IPS-15b (cell line): ENCODE data around the gene PMM2.
"Not testable (repeated sequence)": the region's sequence is repeated elsewhere in the genome, so short reads cannot be mapped to it uniquely, and the experiment has no call there.

Experiments
- H3K27me3 ChIP-seq: one replicate; pipeline ENCODE4 v1.6.1; 2013; ENCODE audit warnings: low read length; ENCODE audit not compliant: control insufficient read depth, insufficient read depth
- H3K36me3 ChIP-seq: one replicate; pipeline ENCODE4 v1.6.1; 2013; ENCODE audit warnings: low read length; ENCODE audit not compliant: control insufficient read depth, insufficient read depth
- H3K4me1 ChIP-seq: one replicate; pipeline ENCODE4 v1.6.1; 2013; ENCODE audit warnings: mild to moderate bottlenecking, low read length; ENCODE audit not compliant: control insufficient read depth, insufficient read depth
- H3K4me3 ChIP-seq: one replicate; pipeline ENCODE4 v1.5.1; 2013; ENCODE audit warnings: low read depth, low read length
- H3K9ac ChIP-seq: one replicate; pipeline ENCODE4 v1.6.1; 2013; ENCODE audit warnings: low read depth, mild to moderate bottlenecking, low read length
- H3K9me3 ChIP-seq: one replicate; pipeline ENCODE4 v1.6.1; 2013; ENCODE audit warnings: mild to moderate bottlenecking, low read length; ENCODE audit not compliant: control insufficient read depth, insufficient read depth

PMM2 gene

GRCh38 chr16:8866118-8866883 lies 68.7 kb downstream of the PMM2 start:
- Histone ChIP-seq H3K4me1 (peaks cover 22% of the 10 kb centered on the region), H3K9ac (peak overlapping the region; percentile 92), H3K36me3 (peaks cover 4% of the 10 kb centered on the region), H3K9me3 (no peaks in the 10 kb centered on the region), H3K27me3 (no peaks in the 10 kb centered on the region), H3K4me3 (peak overlapping the region; percentile 88)

GRCh38 chr16:8866884-8867215 lies 69.2 kb downstream of the PMM2 start:
- no peaks in the 10 kb centered on the region for H3K27me3 ChIP-seq
- peaks cover 22% of the 10 kb centered on the region for H3K4me1 ChIP-seq
- peak overlapping the region; percentile 92 for H3K9ac ChIP-seq
- H3K4me3 ChIP-seq = peak overlapping the region; percentile 88
- no peaks in the 10 kb centered on the region for H3K9me3 ChIP-seq
- H3K36me3 ChIP-seq = peaks cover 4% of the 10 kb centered on the region

GRCh38 chr16:8867216-8867931 lies 69.7 kb downstream of the PMM2 start:
- Histone ChIP-seq H3K36me3 (peaks cover 4% of the 10 kb centered on the region), H3K9ac (peak overlapping the region; percentile 92), H3K9me3 (no peaks in the 10 kb centered on the region), H3K4me3 (peak overlapping the region; percentile 88), H3K4me1 (peaks cover 22% of the 10 kb centered on the region), H3K27me3 (no peaks in the 10 kb centered on the region)

- peaks cover 4% of the 10 kb centered on the region for H3K36me3 ChIP-seq
- no peaks in the 10 kb centered on the region for H3K27me3 ChIP-seq
- H3K9me3 ChIP-seq = no peaks in the 10 kb centered on the region
- peak overlapping the region; percentile 92 for H3K9ac ChIP-seq
- H3K4me1 ChIP-seq = peaks cover 22% of the 10 kb centered on the region
- peak overlapping the region; percentile 88 for H3K4me3 ChIP-seq
Observed at GRCh38 chr16:8867932-8868415, 70.3 kb downstream of the PMM2 start.

GRCh38 chr16:8868416-8869211 lies 71.0 kb downstream of the PMM2 start, which contains the start of gene CARHSP1:
TSS of gene CARHSP1 (minus strand) at chr16:8869006. CDS start at chr16:8859328, 9,678 bp downstream.
- no peaks in the 10 kb centered on the region for H3K9me3 ChIP-seq
- peak within 1 kb of the TSS; percentile 88 for H3K4me3 ChIP-seq
- peaks cover 20% of the 10 kb centered on the region for H3K4me1 ChIP-seq
- peak within 1 kb of the TSS; percentile 92 for H3K9ac ChIP-seq
- peaks cover 4% of the 10 kb centered on the region for H3K36me3 ChIP-seq
- H3K27me3 ChIP-seq = no peaks in the 10 kb centered on the region

GRCh38 chr16:8869212-8869987 lies 71.8 kb downstream of the PMM2 start:
- Histone ChIP-seq H3K9me3 (no peaks in the 10 kb centered on the region), H3K9ac (peak overlapping the region; percentile 9), H3K4me1 (peaks cover 14% of the 10 kb centered on the region), H3K36me3 (no peaks in the 10 kb centered on the region), H3K27me3 (no peaks in the 10 kb centered on the region), H3K4me3 (peak overlapping the region; percentile 45)

GRCh38 chr16:8869988-8870241 lies 72.3 kb downstream of the PMM2 start:
- H3K9ac ChIP-seq, H3K4me3 ChIP-seq, H3K36me3 ChIP-seq, H3K27me3 ChIP-seq, H3K9me3 ChIP-seq: not testable (repeated sequence)
- H3K4me1 ChIP-seq = peaks cover 12% of the 10 kb centered on the region

GRCh38 chr16:8872071-8872470 lies 74.4 kb downstream of the PMM2 start:
- H3K4me3 ChIP-seq = no peak overlapping the region
- no peaks in the 10 kb centered on the region for H3K36me3 ChIP-seq
- H3K9me3 ChIP-seq = no peaks in the 10 kb centered on the region
- no peak overlapping the region for H3K9ac ChIP-seq
- no peaks in the 10 kb centered on the region for H3K27me3 ChIP-seq
- H3K4me1 ChIP-seq = peaks cover 3% of the 10 kb centered on the region

- no peaks in the 10 kb centered on the region for H3K36me3 ChIP-seq
- no peak overlapping the region for H3K4me3 ChIP-seq
- H3K9me3 ChIP-seq = no peaks in the 10 kb centered on the region
- H3K4me1 ChIP-seq = peaks cover 7% of the 10 kb centered on the region
- H3K27me3 ChIP-seq = no peaks in the 10 kb centered on the region
- no peak overlapping the region for H3K9ac ChIP-seq
Observed at GRCh38 chr16:8872967-8873865, 75.6 kb downstream of the PMM2 start.

GRCh38 chr16:8873866-8874195 lies 76.2 kb downstream of the PMM2 start:
- not testable (repeated sequence) for H3K9me3 ChIP-seq, H3K4me3 ChIP-seq, H3K4me1 ChIP-seq, H3K9ac ChIP-seq, H3K36me3 ChIP-seq, H3K27me3 ChIP-seq
